Sigmoid colon (tissue), 7 donors: Measurements from ENCODE around the gene NAALADL2. TPM values are rescaled to one million over a fixed set of nuclear protein-coding genes. Genes with fewer than 3 reads are reported as not detected.

Experiments used
- DNase-seq: peaks from one replicate; pipeline ENCODE4 v3.0.0-alpha.2; 2019
- H3K27ac ChIP-seq, 4 donors: fragments of 200-600 bp; sonication (generic); one replicate each; pipeline ENCODE4 v1.5.1; 2016 to 2019; ENCODE audit warnings: mild to moderate bottlenecking in 1 of 4
- H3K27me3 ChIP-seq, 3 donors: fragments of 200-600 bp; sonication (generic); one replicate each; pipeline ENCODE4 v1.5.1; 2019; ENCODE audit warnings: mild to moderate bottlenecking in 1 of 3
- H3K36me3 ChIP-seq, 4 donors: fragments of 200-600 bp; sonication (generic); one replicate each; pipeline ENCODE4 v1.5.1; 2016 to 2019
- H3K4me1 ChIP-seq, 4 donors: fragments of 200-600 bp; sonication (generic); one replicate each; pipeline ENCODE4 v1.5.1; 2017 to 2019
- H3K4me3 ChIP-seq, 4 donors: fragments of 200-600 bp; sonication (generic); one replicate each; pipeline ENCODE4 v1.5.1; 2017 to 2019; ENCODE audit warnings: mild to moderate bottlenecking in 2 of 4, moderate library complexity in 1 of 4
- H3K9me3 ChIP-seq, 4 donors: fragments of 200-600 bp in 3 of 4; sonication (generic) in 3 of 4; one replicate each; pipeline versions ENCODE4 v1.5.1 to v1.6.1; 2013 to 2019
- CTCF ChIP-seq, 4 experiments: fragments of 450-650 bp in 3 of 4; fragments of 200-600 bp in 1 of 4; IDR thresholded peaks; one replicate each; pipeline ENCODE4 v1.5.1; 2016 to 2019; ENCODE audit warnings: antibody characterized with exemption in 4 of 4, mild to moderate bottlenecking in 3 of 4, moderate library complexity in 2 of 4
- EP300 ChIP-seq, 4 donors: sonication (generic); formaldehyde crosslinking; IDR thresholded peaks; one replicate each; pipeline ENCODE4 v1.6.1; 2017; ENCODE audit warnings: antibody characterized with exemption in 4 of 4
- POLR2A ChIP-seq, 2 donors: fragments of 450-650 bp; IDR thresholded peaks; one replicate each; pipeline ENCODE4 v1.6.1; 2016; ENCODE audit warnings: antibody characterized with exemption in 2 of 2, mild to moderate bottlenecking in 2 of 2, moderate library complexity in 2 of 2
- POLR2AphosphoS5 ChIP-seq, 4 donors: sonication (generic); formaldehyde crosslinking; IDR thresholded peaks; one replicate each; pipeline ENCODE4 v1.6.1; 2017; ENCODE audit warnings: antibody characterized with exemption in 4 of 4
- WGBS, 2 donors: extraction: QIAGEN DNeasy Blood & Tissue Kit; methylation state at CpG; one replicate each; pipeline ENCODE4 v1.1.7; 2013; 5-methylcytosine and 5-hydroxymethylcytosine counted together
- intact Hi-C: fragments of 100-400 bp; cut with DNase I; formaldehyde crosslinking; loops from one replicate; pipeline ENCODE4 v1.15.1; 2023
- polyA plus RNA-seq, 3 donors: library from polyadenylated mRNA; stranded (reverse); fragments of 200-250 nt; gene quantifications; one replicate each; pipeline ENCODE4 v1.2.3, GENCODE V29; 2013
- total RNA-seq, 4 donors: library from RNA; depleted of rRNA; stranded (reverse); fragments of >200 nt; gene quantifications; one replicate each; pipeline ENCODE4 v1.1.0, GENCODE V29; 2016
- donor health status: healthy with polysubstance abuse.
- donor health status: Bipolar disorder and iron deficiency.
- donor health status: healthy.

Gene NAALADL2
- total and polyA plus RNA-seq, 7 donors: 0.46 to 18.5 (median 6.0) TPM

- Histone ChIP-seq H3K27ac (no peak overlapping the region), H3K4me3 (no peak overlapping the region), H3K27me3 (no peaks in the 10 kb centered on the region), H3K36me3 (no peaks in the 10 kb centered on the region), H3K9me3 (no peaks in the 10 kb centered on the region), H3K4me1 (no peaks in the 10 kb centered on the region)
- intact Hi-C loops: no loop called here
- DNase-seq: no peak
- TF ChIP-seq POLR2A (IDR thresholded peaks at IDR 0.05) (no peak), EP300 (IDR thresholded peaks at IDR 0.05) (no peak), CTCF (IDR thresholded peaks at IDR 0.05) (no peak), POLR2AphosphoS5 (IDR thresholded peaks at IDR 0.05) (no peak)
Observed at GRCh38 chr3:175713268-175713667, 854.1 kb downstream of the NAALADL2 start.

GRCh38 chr3:175716446-175716845, 857.3 kb downstream of the NAALADL2 start:
- intact Hi-C loops: no loop called here
- no peak for TF ChIP-seq CTCF (IDR thresholded peaks at IDR 0.05)
- no peak for TF ChIP-seq EP300 (IDR thresholded peaks at IDR 0.05)
- no peak for TF ChIP-seq POLR2AphosphoS5 (IDR thresholded peaks at IDR 0.05)
- no peak for TF ChIP-seq POLR2A (IDR thresholded peaks at IDR 0.05)
- 84 to 91% methylated on average over 2 of the region's 2 CpGs for WGBS, 2 donors
- Histone ChIP-seq H3K4me3 (no peak overlapping the region), H3K27ac (no peak overlapping the region), H3K36me3 (no peaks in the 10 kb centered on the region), H3K27me3 (no peaks in the 10 kb centered on the region), H3K4me1 (no peaks in the 10 kb centered on the region), H3K9me3 (no peaks in the 10 kb centered on the region)
- no peak for DNase-seq

- H3K36me3 ChIP-seq: no peaks in the 10 kb centered on the region
- H3K4me1 ChIP-seq: no peaks in the 10 kb centered on the region
- TF ChIP-seq EP300 (IDR thresholded peaks at IDR 0.05) (no peak), CTCF (IDR thresholded peaks at IDR 0.05) (no peak), POLR2AphosphoS5 (IDR thresholded peaks at IDR 0.05) (no peak), POLR2A (IDR thresholded peaks at IDR 0.05) (no peak)
- H3K27ac ChIP-seq: no peak overlapping the region
- WGBS, 2 donors: 69 to 71% methylated on average over 1 of the region's 1 CpG
- H3K9me3 ChIP-seq: no peaks in the 10 kb centered on the region
- intact Hi-C loops: no loop called here
- no peak overlapping the region for H3K4me3 ChIP-seq
- no peaks in the 10 kb centered on the region for H3K27me3 ChIP-seq
- DNase-seq: no peak
Observed at GRCh38 chr3:175726228-175726627, 867.1 kb downstream of the NAALADL2 start.

GRCh38 chr3:175728566-175728965, 869.4 kb downstream of the NAALADL2 start:
- no peaks in the 10 kb centered on the region for H3K36me3 ChIP-seq
- no peak overlapping the region for H3K27ac ChIP-seq
- intact Hi-C loops: no loop called here
- TF ChIP-seq EP300 (IDR thresholded peaks at IDR 0.05): no peak
- no peak for TF ChIP-seq POLR2AphosphoS5 (IDR thresholded peaks at IDR 0.05)
- TF ChIP-seq CTCF (IDR thresholded peaks at IDR 0.05): no peak
- no peak for DNase-seq
- WGBS, 2 donors: 82 to 91% methylated on average over 1 of the region's 1 CpG
- H3K4me3 ChIP-seq: no peak overlapping the region
- H3K4me1 ChIP-seq: no peaks in the 10 kb centered on the region
- no peaks in the 10 kb centered on the region for H3K9me3 ChIP-seq
- no peaks in the 10 kb centered on the region for H3K27me3 ChIP-seq

- WGBS, 2 donors: 88 to 90% methylated on average over 3 of the region's 3 CpGs
- TF ChIP-seq CTCF (IDR thresholded peaks at IDR 0.05) (no peak), POLR2A (IDR thresholded peaks at IDR 0.05) (no peak), EP300 (IDR thresholded peaks at IDR 0.05) (no peak), POLR2AphosphoS5 (IDR thresholded peaks at IDR 0.05) (no peak)
- Histone ChIP-seq H3K27me3 (no peaks in the 10 kb centered on the region), H3K4me3 (no peak overlapping the region), H3K4me1 (no peaks in the 10 kb centered on the region), H3K9me3 (no peaks in the 10 kb centered on the region), H3K36me3 (no peaks in the 10 kb centered on the region), H3K27ac (no peak overlapping the region)
- intact Hi-C loops: no loop called here
- DNase-seq: no peak
Observed at GRCh38 chr3:175729466-175729865, 870.3 kb downstream of the NAALADL2 start.
